HCT116 (cell line): ENCODE measurements around the gene EHBP1. TPM values are rescaled to one million over a fixed set of nuclear protein-coding genes. Genes with fewer than 3 reads are reported as not detected.

Experiments
- ATAC-seq: fragments of 200-7000 bp; cut with Tn5 transposase; 2 replicates; pipeline ENCODE4 v1.9.1; 2020; ENCODE audit warnings: mild to moderate bottlenecking, moderate library complexity
- BruUV-seq: library from RNA; stranded (reverse); fragments of 400-500 nt; replicated peaks from 2 replicates; lab custom pipeline; 2021; lab: Mats Ljungman, UMichigan
- CTCF ChIA-PET: fragments of 300-600 bp; sonication (Branson Sonifier 250); formaldehyde crosslinking; loops from one replicate; lab custom pipeline; 2021; ENCODE audit warnings: antibody characterized with exemption; lab: Charles Lee
- POLR2A ChIA-PET: fragments of 300-600, 350-600 bp; sonication (Branson Sonifier 250); formaldehyde crosslinking; loops from one replicate; lab custom pipeline; 2021; ENCODE audit warnings: antibody characterized with exemption; lab: Charles Lee
- RAD21 ChIA-PET, 2 experiments: fragments of 300-600 bp; sonication (Branson Sonifier 250); formaldehyde crosslinking; loops; one replicate each; lab custom pipeline; 2023; ENCODE audit warnings: low total read pairs in 2 of 2; ENCODE audit not compliant: uncharacterized antibody in 2 of 2, unreplicated experiment in 2 of 2, low non-redundant PET in 1 of 2; lab: Charles Lee
- DNase-seq: peaks from one replicate; pipeline ENCODE4 v3.0.0-alpha.2; 2010; ENCODE audit warnings: low read depth, low spot score
- H2AFZ ChIP-seq: fragments of 200-600 bp; shearing (Covaris generic), sonication (generic); 2 replicates; pipeline ENCODE4 v1.6.1; 2017; ENCODE audit warnings: low read depth, mixed run types, mixed read lengths, antibody characterized with exemption, low read length; ENCODE audit not compliant: poor library complexity, severe bottlenecking
- H3K27ac ChIP-seq: 2 replicates; pipeline ENCODE4 v1.5.1; 2012; ENCODE audit warnings: low read depth, low read length
- H3K27me3 ChIP-seq: fragments of 200-600 bp; sonication (generic); 2 replicates; pipeline ENCODE4 v1.6.1; 2016; ENCODE audit warnings: mixed run types, low read length, mixed read lengths; ENCODE audit not compliant: insufficient read depth
- H3K36me3 ChIP-seq, 2 experiments: fragments of 200-500 bp in 1 of 2; fragments of 200-600 bp in 1 of 2; sonication (Bioruptor generic) in 1 of 2; sonication (generic) in 1 of 2; 2 replicates each; pipeline versions ENCODE4 v1.5.1 to v1.6.1; 2014 to 2016; ENCODE audit warnings: low read length in 2 of 2, inconsistent platforms in 1 of 2, mixed read lengths in 1 of 2, mixed run types in 1 of 2; ENCODE audit not compliant: insufficient read depth in 2 of 2, control insufficient read depth in 1 of 2
- H3K4me1 ChIP-seq, 2 experiments: fragments of 200-600 bp in 1 of 2; sonication (generic) in 1 of 2; 2 replicates each; pipeline versions ENCODE4 v1.5.1 to v1.6.1; 2012 to 2017; ENCODE audit warnings: low read length in 2 of 2, inconsistent platforms in 1 of 2, mild to moderate bottlenecking in 1 of 2, mixed read lengths in 1 of 2, mixed run types in 1 of 2, moderate library complexity in 1 of 2; ENCODE audit not compliant: insufficient read depth in 2 of 2, control insufficient read depth in 1 of 2
- H3K4me2 ChIP-seq: fragments of 200-600 bp; sonication (generic); 2 replicates; pipeline ENCODE4 v1.6.1; 2017; ENCODE audit warnings: mixed run types, low read length, mixed read lengths
- H3K4me3 ChIP-seq, 2 experiments: fragments of 200-600 bp in 1 of 2; sonication (generic) in 1 of 2; replicated peaks in 1 of 2; 2 replicates each; pipeline ENCODE4 v1.5.1; 2011 to 2016; ENCODE audit warnings: low read length in 2 of 2, control low read depth in 1 of 2, low read depth in 1 of 2, mild to moderate bottlenecking in 1 of 2, mixed read lengths in 1 of 2, mixed run types in 1 of 2
- H3K79me2 ChIP-seq: fragments of 200-600 bp; sonication (generic); 2 replicates; pipeline ENCODE4 v1.6.1; 2017; ENCODE audit warnings: mild to moderate bottlenecking, mixed run types, low read length, moderate library complexity, mixed read lengths; ENCODE audit not compliant: insufficient read depth
- H3K9ac ChIP-seq: fragments of 200-600 bp; sonication (generic); 2 replicates; pipeline ENCODE4 v1.6.1; 2016; ENCODE audit warnings: low read length, mixed read lengths
- H3K9me2 ChIP-seq: fragments of 200-600 bp; sonication (generic), shearing (Covaris generic); 2 replicates; pipeline ENCODE4 v1.6.1; 2017; ENCODE audit warnings: mixed run types, mild to moderate bottlenecking, moderate library complexity; ENCODE audit not compliant: insufficient read depth
- H3K9me3 ChIP-seq, 2 experiments: fragments of 200-500 bp in 1 of 2; fragments of 200-600 bp in 1 of 2; sonication (Bioruptor generic) in 1 of 2; sonication (generic) in 1 of 2; 2 replicates each; pipeline ENCODE4 v1.6.1; 2014 to 2017; ENCODE audit warnings: low read length in 2 of 2, mixed read lengths in 2 of 2, inconsistent platforms in 1 of 2, low read depth in 1 of 2, mild to moderate bottlenecking in 1 of 2, mixed run types in 1 of 2, moderate library complexity in 1 of 2; ENCODE audit not compliant: control insufficient read depth in 1 of 2, insufficient read depth in 1 of 2
- H4K20me1 ChIP-seq: fragments of 200-600 bp; sonication (generic), shearing (Covaris generic); 2 replicates; pipeline ENCODE4 v1.6.1; 2017; ENCODE audit warnings: mixed run types, mild to moderate bottlenecking, moderate library complexity; ENCODE audit not compliant: insufficient read depth
- CTCF ChIP-seq, 3 experiments: fragments of 200-600 bp in 1 of 3; sonication (generic) in 1 of 3; IDR thresholded peaks in 2 of 3; conservative IDR thresholded peaks in 1 of 3; 2 replicates each; pipeline ENCODE4 v1.5.1; 2012 to 2017; ENCODE audit warnings: low read depth in 2 of 3, low read length in 2 of 3, antibody characterized with exemption in 1 of 3, borderline replicate concordance in 1 of 3, control low read depth in 1 of 3, mild to moderate bottlenecking in 1 of 3, mixed read lengths in 1 of 3, mixed run types in 1 of 3, moderate library complexity in 1 of 3; ENCODE audit not compliant: insufficient read depth in 1 of 3
- EGR1 ChIP-seq: IDR thresholded peaks from 2 replicates; pipeline ENCODE4 v1.6.1; 2012; ENCODE audit warnings: low read depth
- ELF1 ChIP-seq: IDR thresholded peaks from 2 replicates; pipeline ENCODE4 v1.6.1; 2012; ENCODE audit warnings: low read depth, borderline replicate concordance
- EZH2phosphoT487 ChIP-seq: fragments of 200-600 bp; IDR thresholded peaks from 2 replicates; pipeline ENCODE4 v1.6.1; 2018; ENCODE audit warnings: antibody characterized with exemption, borderline replicate concordance
- FOSL1 ChIP-seq: IDR thresholded peaks from 2 replicates; pipeline ENCODE4 v1.6.1; 2012; ENCODE audit warnings: low read depth
- JUND ChIP-seq: IDR thresholded peaks from 2 replicates; pipeline ENCODE4 v1.6.1; 2012
- MAX ChIP-seq: IDR thresholded peaks from 2 replicates; pipeline ENCODE4 v1.6.1; 2012
- POLR2A ChIP-seq: IDR thresholded peaks from 2 replicates; pipeline ENCODE4 v1.7.0; 2011; ENCODE audit warnings: borderline replicate concordance; ENCODE audit not compliant: insufficient read depth, insufficient read length; ENCODE audit errors: extremely low read depth
- POLR2AphosphoS5 ChIP-seq: IDR thresholded peaks from 2 replicates; pipeline ENCODE4 v1.6.1; 2011; ENCODE audit warnings: mild to moderate bottlenecking, low read depth, low read length, moderate library complexity
- REST ChIP-seq: IDR thresholded peaks from 2 replicates; pipeline ENCODE4 v1.6.1; 2012; ENCODE audit warnings: low read depth
- SIN3A ChIP-seq: IDR thresholded peaks from 2 replicates; pipeline ENCODE4 v1.6.1; 2012; ENCODE audit warnings: low read depth
- SP1 ChIP-seq: IDR thresholded peaks from 2 replicates; pipeline ENCODE4 v1.6.1; 2012; ENCODE audit warnings: low read depth
- SRF ChIP-seq: IDR thresholded peaks from 2 replicates; pipeline ENCODE4 v1.6.1; 2012; ENCODE audit warnings: low read depth
- TCF7L2 ChIP-seq: IDR thresholded peaks from 2 replicates; pipeline ENCODE4 v1.7.0; 2011; ENCODE audit warnings: borderline replicate concordance, inconsistent platforms; ENCODE audit not compliant: insufficient read depth, insufficient read length; ENCODE audit errors: extremely low read depth
- ZFX ChIP-seq: fragments of 450-650 bp; IDR thresholded peaks from 2 replicates; pipeline ENCODE4 v1.6.1; 2017
- intact Hi-C: fragments of 100-400 bp; cut with micrococcal nuclease; formaldehyde crosslinking; loops from 2 replicates; pipeline ENCODE4 v1.10.0; 2022
- total RNA-seq: library from RNA; stranded (reverse); gene quantifications from one replicate; pipeline ENCODE4 v1.2.1, GENCODE V29; 2021; ENCODE audit not compliant: unreplicated experiment

EHBP1 gene
- total RNA-seq, 1 experiment from 2014 or later: 89.9 TPM

- Histone ChIP-seq H4K20me1 (no peaks in the 10 kb centered on the region), H3K36me3 (peaks cover 0 to 7% of the 10 kb centered on the region in 2 experiments; a peak in 2 of 4 replicates), H3K9me3 (no peaks in the 10 kb centered on the region), H3K79me2 (no peaks in the 10 kb centered on the region), H3K4me1 (no peaks in the 10 kb centered on the region), H3K9me2 (no peaks in the 10 kb centered on the region), H3K4me2 (no peak overlapping the region), H3K27me3 (no peaks in the 10 kb centered on the region), H3K27ac (no peak overlapping the region), H2AFZ (no peak overlapping the region), H3K9ac (no peak overlapping the region), H3K4me3 (no peak overlapping the region)
- BruUV-seq: no TSS peak
- ChIA-PET CTCF (no interaction called here), POLR2A (no interaction called here), RAD21 (no interaction called here)
- DNase-seq: no peak
- intact Hi-C loops: no loop called here
- no peak for ATAC-seq
- no peak for TF ChIP-seq SRF
Measured at GRCh38 chr2:62964671-62965070, 259.2 kb downstream of the EHBP1 start.

GRCh38 chr2:62966991-62967390, 261.5 kb downstream of the EHBP1 start:
- TF ChIP-seq ZFX (no peak), REST (no peak), POLR2AphosphoS5 (no peak), FOSL1 (no peak), POLR2A (no peak), ELF1 (no peak), SIN3A (no peak), EGR1 (no peak), MAX (no peak), JUND (no peak), EZH2phosphoT487 (no peak), SRF (no peak), TCF7L2 (no peak), SP1 (no peak), CTCF (IDR thresholded peaks at IDR 0.05 in 2 of 3, conservative IDR thresholded peaks at IDR 0.05 in 1 of 3; ENCODE audit: borderline replicate concordance in 1 of 3, insufficient read depth in 1 of 3, low read depth in 2 of 3, low read length in 2 of 3) (no peak)
- no peak for ATAC-seq
- Histone ChIP-seq H3K27me3 (no peaks in the 10 kb centered on the region), H4K20me1 (no peaks in the 10 kb centered on the region), H3K27ac (no peak overlapping the region), H3K9ac (no peak overlapping the region), H3K4me2 (no peak overlapping the region), H2AFZ (no peak overlapping the region), H3K79me2 (no peaks in the 10 kb centered on the region), H3K4me1 (no peaks in the 10 kb centered on the region), H3K9me3 (no peaks in the 10 kb centered on the region), H3K36me3 (peaks cover 2 to 7% of the 10 kb centered on the region in 2 experiments; a peak in 2 of 4 replicates), H3K4me3 (no peak overlapping the region), H3K9me2 (no peaks in the 10 kb centered on the region)
- POLR2A ChIA-PET: no interaction called here
- CTCF ChIA-PET: no interaction called here
- no TSS peak for BruUV-seq
- RAD21 ChIA-PET: interaction anchor here in 1 of 2 experiments (0.7 kb wide), 1 partner anchor 285 kb away, joined by 3 read pairs; no protein-coding TSS in a partner anchor
- intact Hi-C loops: no loop called here
- no peak for DNase-seq
